Gastroesophageal sphincter (tissue), 3 donors: ENCODE measurements around the gene PSMG3.

Experiments used
- EP300 ChIP-seq: sonication (generic); formaldehyde crosslinking; IDR thresholded peaks from one replicate; pipeline ENCODE4 v1.6.1; 2017; ENCODE audit warnings: antibody characterized with exemption, mild to moderate bottlenecking
- POLR2A ChIP-seq, 2 donors: fragments of 450-650 bp; IDR thresholded peaks; one replicate each; pipeline ENCODE4 v1.6.1; 2017; ENCODE audit warnings: antibody characterized with exemption in 2 of 2, mild to moderate bottlenecking in 2 of 2, moderate library complexity in 1 of 2
- TF ChIP-seq, protein P1 (sequence below), 4 experiments: fragments of 200-600 bp in 2 of 4; fragments of 450-650 bp in 2 of 4; sonication (generic) in 1 of 4; IDR thresholded peaks; one replicate each; pipeline ENCODE4 v1.5.1; 2017 to 2019; ENCODE audit warnings: antibody characterized with exemption in 4 of 4, mild to moderate bottlenecking in 2 of 4, moderate library complexity in 2 of 4

DNA sequence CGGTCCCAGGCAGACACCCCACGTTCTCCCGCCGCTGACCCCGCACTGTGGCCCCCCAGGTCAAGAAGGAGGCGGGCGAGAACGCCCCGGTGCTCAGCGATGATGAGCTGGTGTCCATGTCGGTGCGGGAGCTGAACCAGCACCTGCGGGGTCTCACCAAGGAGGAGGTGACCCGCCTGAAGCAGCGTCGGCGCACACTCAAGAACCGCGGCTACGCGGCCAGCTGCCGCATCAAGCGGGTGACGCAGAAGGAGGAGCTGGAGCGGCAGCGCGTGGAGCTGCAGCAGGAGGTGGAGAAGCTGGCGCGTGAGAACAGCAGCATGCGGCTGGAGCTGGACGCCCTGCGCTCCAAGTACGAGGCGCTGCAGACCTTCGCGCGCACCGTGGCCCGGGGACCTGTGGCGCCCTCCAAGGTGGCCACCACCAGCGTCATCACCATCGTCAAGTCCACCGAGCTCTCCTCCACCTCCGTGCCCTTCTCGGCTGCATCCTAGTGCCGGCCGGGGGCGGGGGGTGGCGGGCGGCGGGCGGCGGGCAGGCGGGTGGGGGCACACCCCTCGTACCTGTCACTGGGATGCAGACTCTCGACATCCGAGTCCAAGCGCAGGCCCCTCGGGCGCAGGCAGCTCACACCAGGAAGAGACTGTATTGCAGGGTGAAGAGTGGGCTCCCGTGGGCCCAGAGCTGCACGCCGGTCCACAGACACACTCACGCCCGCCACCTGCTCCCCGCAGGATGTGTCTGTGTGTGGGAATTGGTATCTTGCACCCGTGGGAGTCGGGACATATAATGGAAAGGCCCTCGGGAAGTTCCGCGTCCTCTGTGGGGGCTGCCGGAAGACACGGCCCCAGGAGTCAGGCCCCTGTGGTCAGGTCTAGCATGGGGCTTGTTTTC lies 29.7 kb downstream of the PSMG3 start:
- TF ChIP-seq, protein P1, sequence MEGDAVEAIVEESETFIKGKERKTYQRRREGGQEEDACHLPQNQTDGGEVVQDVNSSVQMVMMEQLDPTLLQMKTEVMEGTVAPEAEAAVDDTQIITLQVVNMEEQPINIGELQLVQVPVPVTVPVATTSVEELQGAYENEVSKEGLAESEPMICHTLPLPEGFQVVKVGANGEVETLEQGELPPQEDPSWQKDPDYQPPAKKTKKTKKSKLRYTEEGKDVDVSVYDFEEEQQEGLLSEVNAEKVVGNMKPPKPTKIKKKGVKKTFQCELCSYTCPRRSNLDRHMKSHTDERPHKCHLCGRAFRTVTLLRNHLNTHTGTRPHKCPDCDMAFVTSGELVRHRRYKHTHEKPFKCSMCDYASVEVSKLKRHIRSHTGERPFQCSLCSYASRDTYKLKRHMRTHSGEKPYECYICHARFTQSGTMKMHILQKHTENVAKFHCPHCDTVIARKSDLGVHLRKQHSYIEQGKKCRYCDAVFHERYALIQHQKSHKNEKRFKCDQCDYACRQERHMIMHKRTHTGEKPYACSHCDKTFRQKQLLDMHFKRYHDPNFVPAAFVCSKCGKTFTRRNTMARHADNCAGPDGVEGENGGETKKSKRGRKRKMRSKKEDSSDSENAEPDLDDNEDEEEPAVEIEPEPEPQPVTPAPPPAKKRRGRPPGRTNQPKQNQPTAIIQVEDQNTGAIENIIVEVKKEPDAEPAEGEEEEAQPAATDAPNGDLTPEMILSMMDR (IDR thresholded peaks at IDR 0.05): no peak
- TF ChIP-seq POLR2A (IDR thresholded peaks at IDR 0.05): no peak
- TF ChIP-seq EP300: no peak
